Osteocyte (in vitro differentiated cells): ENCODE results near the gene GPX2. TPM values are rescaled to one million over a fixed set of nuclear protein-coding genes. Genes with fewer than 3 reads are reported as not detected.

Source experiments
- DNase-seq: peaks from one replicate; pipeline ENCODE4 v3.0.0; 2021; ENCODE audit warnings: mixed read lengths; ENCODE audit not compliant: unreplicated experiment; ENCODE audit errors: extremely low spot score
- H3K27ac Mint-ChIP-seq: one replicate; pipeline ENCODE4 v1.8.0; 2021; ENCODE audit warnings: mild to moderate bottlenecking, mixed read lengths; ENCODE audit not compliant: unreplicated experiment
- H3K27me3 Mint-ChIP-seq: one replicate; pipeline ENCODE4 v1.8.0; 2021; ENCODE audit warnings: mixed read lengths; ENCODE audit not compliant: unreplicated experiment
- H3K36me3 Mint-ChIP-seq: one replicate; pipeline ENCODE4 v1.8.0; 2021; ENCODE audit warnings: mixed read lengths; ENCODE audit not compliant: unreplicated experiment
- H3K4me1 Mint-ChIP-seq: one replicate; pipeline ENCODE4 v1.8.0; 2021; ENCODE audit warnings: mixed read lengths; ENCODE audit not compliant: unreplicated experiment
- H3K4me3 Mint-ChIP-seq: one replicate; pipeline ENCODE4 v1.8.0; 2021; ENCODE audit warnings: mild to moderate bottlenecking, moderate library complexity, mixed read lengths; ENCODE audit not compliant: unreplicated experiment
- H3K9me3 Mint-ChIP-seq: one replicate; pipeline ENCODE4 v1.8.0; 2021; ENCODE audit warnings: mixed read lengths; ENCODE audit not compliant: unreplicated experiment
- total RNA-seq: library from RNA; stranded (reverse); gene quantifications from 2 replicates; pipeline ENCODE4 v1.2.1, GENCODE V29; 2021
- TF ChIP-seq, protein P1 (sequence below): fragments of 200-600 bp; sonication (generic); IDR thresholded peaks from 2 replicates; pipeline ENCODE4 v1.5.0; 2021; ENCODE audit warnings: antibody characterized with exemption, mild to moderate bottlenecking, moderate library complexity

Gene GPX2
- total RNA-seq, 1 donor from 2014 or later, result not detected

DNA sequence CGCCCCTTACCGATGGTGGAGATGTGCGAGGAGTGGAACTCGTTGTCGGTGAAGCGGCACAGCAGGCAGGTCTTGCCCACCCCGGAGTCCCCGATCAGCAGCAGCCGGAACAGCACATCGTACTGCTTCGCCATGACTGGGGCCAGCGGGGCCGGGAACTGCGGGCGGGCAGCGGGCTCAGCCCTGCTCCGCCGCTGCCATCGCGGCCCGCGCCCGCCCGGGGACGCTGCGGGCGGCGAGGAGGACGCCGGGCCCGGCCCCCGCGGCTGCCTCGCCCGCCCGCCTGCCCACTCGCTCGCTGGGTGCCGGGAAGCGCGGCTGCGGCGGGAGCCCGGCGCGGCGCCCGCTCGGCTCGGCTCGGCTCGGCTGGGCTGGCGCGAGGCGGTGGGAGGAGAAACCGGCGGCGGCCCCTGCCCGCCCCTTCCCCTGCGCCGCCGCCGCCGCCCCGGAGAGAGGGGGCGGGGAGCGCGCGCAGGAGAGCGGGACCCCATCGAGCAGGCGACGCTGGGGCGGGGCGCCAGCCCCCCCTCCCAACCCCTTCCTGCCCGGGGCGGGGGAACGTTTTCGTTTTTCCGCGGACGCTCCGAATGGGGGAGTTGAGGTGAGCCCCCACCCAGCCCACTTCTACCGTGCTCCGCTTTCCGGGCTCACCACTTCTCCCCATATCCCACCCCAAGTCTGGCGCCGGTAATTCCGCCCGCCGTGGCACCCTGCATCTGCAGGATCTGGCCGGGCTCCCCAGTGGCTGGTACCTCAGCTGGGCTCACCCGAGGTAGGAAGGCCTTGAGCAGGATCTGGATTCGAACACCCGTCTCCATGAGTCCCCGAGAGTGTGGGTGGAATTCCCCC lies 29.6 kb upstream of the GPX2 start, which contains the start of gene RAB15:
RAB15 (minus strand) TSS at position 394 of the 849 bp plus-strand sequence; CDS start at position 134, 260 bp downstream.
- TF ChIP-seq, protein P1, sequence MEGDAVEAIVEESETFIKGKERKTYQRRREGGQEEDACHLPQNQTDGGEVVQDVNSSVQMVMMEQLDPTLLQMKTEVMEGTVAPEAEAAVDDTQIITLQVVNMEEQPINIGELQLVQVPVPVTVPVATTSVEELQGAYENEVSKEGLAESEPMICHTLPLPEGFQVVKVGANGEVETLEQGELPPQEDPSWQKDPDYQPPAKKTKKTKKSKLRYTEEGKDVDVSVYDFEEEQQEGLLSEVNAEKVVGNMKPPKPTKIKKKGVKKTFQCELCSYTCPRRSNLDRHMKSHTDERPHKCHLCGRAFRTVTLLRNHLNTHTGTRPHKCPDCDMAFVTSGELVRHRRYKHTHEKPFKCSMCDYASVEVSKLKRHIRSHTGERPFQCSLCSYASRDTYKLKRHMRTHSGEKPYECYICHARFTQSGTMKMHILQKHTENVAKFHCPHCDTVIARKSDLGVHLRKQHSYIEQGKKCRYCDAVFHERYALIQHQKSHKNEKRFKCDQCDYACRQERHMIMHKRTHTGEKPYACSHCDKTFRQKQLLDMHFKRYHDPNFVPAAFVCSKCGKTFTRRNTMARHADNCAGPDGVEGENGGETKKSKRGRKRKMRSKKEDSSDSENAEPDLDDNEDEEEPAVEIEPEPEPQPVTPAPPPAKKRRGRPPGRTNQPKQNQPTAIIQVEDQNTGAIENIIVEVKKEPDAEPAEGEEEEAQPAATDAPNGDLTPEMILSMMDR, result no peak
- DNase-seq, result no peak
- H3K36me3 Mint-ChIP-seq, result no peaks in the 10 kb centered on the region
- H3K27me3 Mint-ChIP-seq, result peaks cover 8% of the 10 kb centered on the region
- peaks cover 34% of the 10 kb centered on the region for H3K4me1 Mint-ChIP-seq
- peak within 1 kb of the TSS; percentile 41 for H3K27ac Mint-ChIP-seq
- peak within 1 kb of the TSS; percentile 83 for H3K4me3 Mint-ChIP-seq
- H3K9me3 Mint-ChIP-seq, result no peaks in the 10 kb centered on the region

DNA sequence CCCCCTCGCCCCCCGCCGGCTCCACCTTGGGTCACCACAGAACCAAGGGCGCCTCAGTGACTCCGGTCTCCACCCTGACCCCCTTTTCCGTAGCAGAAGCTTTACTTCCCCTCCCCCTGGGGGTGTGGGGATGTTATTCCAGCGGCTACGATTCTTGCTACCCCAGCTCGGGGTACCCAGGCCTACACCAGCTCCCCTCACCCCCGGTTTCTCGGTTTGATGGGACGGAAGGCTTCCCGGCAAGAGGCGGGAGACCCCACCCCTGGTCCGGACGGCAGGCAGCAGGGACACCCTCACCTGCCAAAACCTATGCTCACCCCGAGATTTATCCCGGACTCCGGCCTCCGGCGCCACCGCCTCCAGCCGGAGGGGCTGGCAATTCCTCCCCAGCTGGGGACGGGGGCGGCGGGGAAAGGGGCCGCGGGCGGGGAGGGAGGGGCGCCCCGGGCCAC lies 29.0 kb upstream of the GPX2 start:
- DNase-seq, result no peak

DNA sequence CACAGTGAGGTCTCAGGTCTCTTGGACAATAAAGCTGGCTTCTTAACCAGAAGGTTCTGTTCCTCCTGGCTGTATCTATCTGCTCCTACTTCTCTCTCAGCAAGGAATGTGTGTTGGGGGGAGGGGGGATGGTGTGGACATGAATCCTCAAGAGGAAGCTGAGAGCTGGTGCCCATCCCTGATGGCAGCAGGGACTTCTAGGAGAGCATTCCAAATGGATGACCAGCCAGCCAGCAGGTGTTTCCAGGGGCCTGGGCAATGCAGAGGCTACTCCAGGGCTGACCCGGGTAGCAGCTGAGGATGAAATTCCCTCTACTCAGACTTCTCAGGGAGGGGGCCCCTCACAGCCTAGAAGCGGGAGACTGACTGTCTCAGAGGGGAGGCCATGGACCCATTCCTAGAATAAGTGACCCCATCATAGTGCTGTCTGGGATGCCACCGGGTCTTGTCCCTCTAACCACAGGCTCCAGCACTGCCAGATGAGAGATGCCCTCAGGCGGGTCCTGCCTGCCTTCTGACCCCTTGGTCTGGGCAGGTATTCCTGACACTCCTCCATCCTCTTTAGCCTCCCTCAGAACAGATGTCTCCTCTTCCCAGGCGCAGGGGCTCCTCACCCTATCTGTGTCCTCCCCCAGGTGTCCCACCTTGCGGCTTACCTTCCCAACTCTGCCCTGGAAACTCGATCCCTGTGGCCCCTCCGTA lies 28.4 kb upstream of the GPX2 start:
- Mint-ChIP-seq H3K36me3 (no peaks in the 10 kb centered on the region), H3K4me1 (peaks cover 34% of the 10 kb centered on the region), H3K4me3 (peak overlapping the region; percentile 76), H3K27ac (no peak overlapping the region), H3K27me3 (peaks cover under 1% of the 10 kb centered on the region), H3K9me3 (no peaks in the 10 kb centered on the region)
- TF ChIP-seq, protein P1, result no peak
- DNase-seq, result no peak

More for the DNA sequence above, 29.0 kb upstream of the GPX2 start:
- Mint-ChIP-seq H3K27ac (no peak overlapping the region), H3K9me3 (no peaks in the 10 kb centered on the region), H3K4me1 (peaks cover 34% of the 10 kb centered on the region), H3K4me3 (peak overlapping the region; percentile 76), H3K27me3 (peaks cover 3% of the 10 kb centered on the region), H3K36me3 (no peaks in the 10 kb centered on the region)
- TF ChIP-seq, protein P1, result no peak

DNA sequence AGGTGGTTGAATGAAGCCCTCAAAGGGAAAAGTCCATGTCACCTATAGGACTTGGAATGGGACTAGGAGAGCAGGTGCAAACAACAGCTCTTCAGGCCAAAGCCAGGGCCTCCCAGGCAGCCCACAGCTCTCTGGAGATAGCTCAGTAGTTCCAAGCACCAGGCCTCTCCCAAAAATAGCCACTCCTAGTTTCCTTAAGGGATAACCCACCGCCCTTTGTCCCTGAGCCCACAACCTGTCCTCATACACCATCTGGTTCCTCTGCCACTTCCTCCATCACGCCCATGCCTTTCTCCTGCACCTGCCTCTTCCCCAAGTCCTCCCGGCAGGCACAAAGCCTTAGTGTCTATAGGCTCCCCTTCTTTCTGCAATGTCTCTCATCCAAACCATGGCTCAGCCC lies 27.5 kb upstream of the GPX2 start:
- Mint-ChIP-seq H3K36me3 (no peaks in the 10 kb centered on the region), H3K4me3 (peak overlapping the region; percentile 14), H3K9me3 (no peaks in the 10 kb centered on the region), H3K27ac (no peak overlapping the region), H3K4me1 (peaks cover 34% of the 10 kb centered on the region), H3K27me3 (no peaks in the 10 kb centered on the region)
- DNase-seq, result no peak
- TF ChIP-seq, protein P1, result no peak

DNA sequence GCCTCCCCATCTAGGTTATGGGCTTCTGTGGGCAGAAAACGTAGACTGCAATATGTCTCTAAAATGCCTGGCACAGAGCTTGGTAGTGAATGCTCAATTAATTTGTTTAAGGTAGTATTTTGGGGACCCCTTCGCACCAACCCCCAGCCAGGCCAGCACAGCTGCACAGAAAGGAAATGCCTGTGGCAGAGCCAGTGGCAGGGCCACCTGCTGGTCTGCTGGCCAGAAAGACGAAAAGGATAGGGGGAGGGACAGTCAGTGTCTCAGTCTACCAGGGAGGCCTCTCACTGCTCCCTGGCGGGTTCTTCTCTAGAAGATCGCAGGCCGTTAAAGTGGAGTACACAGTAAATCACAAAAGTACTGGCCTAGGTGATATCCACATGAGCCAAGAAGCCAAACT lies 26.1 kb upstream of the GPX2 start:
- peak overlapping the region; percentile 55 for H3K27ac Mint-ChIP-seq
- H3K4me1 Mint-ChIP-seq, result peaks cover 38% of the 10 kb centered on the region
- H3K27me3 Mint-ChIP-seq, result no peaks in the 10 kb centered on the region
- no peak overlapping the region for H3K4me3 Mint-ChIP-seq
- H3K36me3 Mint-ChIP-seq, result no peaks in the 10 kb centered on the region
- no peaks in the 10 kb centered on the region for H3K9me3 Mint-ChIP-seq
- TF ChIP-seq, protein P1, result no peak
- no peak for DNase-seq
